Activated T-helper 9 cell treated with anti-CD3 and anti-CD28 coated beads, Interleukin-2, amount 50 U/mL, for 16 hours (primary cell): ENCODE data around the gene ASGR2.
A peak's percentile ranks its signal among the peaks of the same experiment; 100 is the strongest.
"Not testable (repeated sequence)": the region's sequence is repeated elsewhere in the genome, so short reads cannot be mapped to it uniquely, and the experiment has no call there.

Experiments
- DNase-seq: peaks from one replicate; pipeline ENCODE4 v3.0.0-alpha.2; 2020; ENCODE audit warnings: low read depth

ASGR2 gene

GRCh38 chr17:7114241-7114874 lies at the start of gene ASGR2:
TSS of gene ASGR2 (minus strand) at chr17:7114822. CDS start at chr17:7114240, 582 bp downstream.
- DNase-seq, result no peak

- DNase-seq, result not testable (repeated sequence)
These were observed 44.9 kb upstream of the ASGR2 start for GRCh38 chr17:7159571-7159970.

GRCh38 chr17:7158424-7158823 lies 43.8 kb upstream of the ASGR2 start:
- not testable (repeated sequence) for DNase-seq

- DNase-seq, result no peak
These were observed 41.8 kb upstream of the ASGR2 start for GRCh38 chr17:7156342-7156940.

GRCh38 chr17:7147772-7148171 lies 33.1 kb upstream of the ASGR2 start:
- DNase-seq, result no peak

GRCh38 chr17:7146115-7146514 lies 31.5 kb upstream of the ASGR2 start:
- DNase-seq, result no peak

- no peak for DNase-seq
These were observed 29.6 kb upstream of the ASGR2 start for GRCh38 chr17:7144213-7144612.

- no peak for DNase-seq
These were observed 27.2 kb upstream of the ASGR2 start for GRCh38 chr17:7141824-7142223.

- DNase-seq, result no peak
These were observed 24.8 kb upstream of the ASGR2 start for GRCh38 chr17:7139400-7139799.

GRCh38 chr17:7138800-7139381 lies 24.3 kb upstream of the ASGR2 start:
- DNase-seq, result no peak

- DNase-seq, result no peak
These were observed 22.7 kb upstream of the ASGR2 start for GRCh38 chr17:7137171-7137943.

GRCh38 chr17:7136266-7136877 lies 21.8 kb upstream of the ASGR2 start:
- peak; percentile 69 for DNase-seq

GRCh38 chr17:7133916-7134315 lies 19.3 kb upstream of the ASGR2 start:
- no peak for DNase-seq

GRCh38 chr17:7133424-7133823 lies 18.8 kb upstream of the ASGR2 start:
- peak; percentile 44 for DNase-seq

GRCh38 chr17:7132511-7133094 lies 18.0 kb upstream of the ASGR2 start:
- DNase-seq, result peak; percentile 32

GRCh38 chr17:7131423-7131791 lies 16.8 kb upstream of the ASGR2 start:
- no peak for DNase-seq

GRCh38 chr17:7130621-7131422 lies 16.2 kb upstream of the ASGR2 start:
- DNase-seq, result no peak

GRCh38 chr17:7129311-7129710 lies 14.7 kb upstream of the ASGR2 start:
- DNase-seq, result no peak

GRCh38 chr17:7128160-7128559 lies 13.5 kb upstream of the ASGR2 start:
- no peak for DNase-seq

GRCh38 chr17:7127501-7127900 lies 12.9 kb upstream of the ASGR2 start:
- DNase-seq, result not testable (repeated sequence)

GRCh38 chr17:7126386-7126785 lies 11.8 kb upstream of the ASGR2 start:
- not testable (repeated sequence) for DNase-seq
